ENCODE measurements around the gene SIK3. TPM values are rescaled to one million over a fixed set of nuclear protein-coding genes. Genes with fewer than 3 reads are reported as not detected.

Gene SIK3
- total and polyA plus RNA-seq, 3 experiments from 2014 or later: 33.9 to 48.7 (median 42.8) TPM

- CTCF ChIA-PET: no interaction called here
- H3K9me3 ChIP-seq (ENCODE audit: low read length): no peaks in the 10 kb centered on the region
Observed at GRCh38 chr11:116896211-116896610, 202.0 kb downstream of the SIK3 start.

GRCh38 chr11:116895048-116895757, 203.0 kb downstream of the SIK3 start:
- no peak overlapping the region for H3K4me3 Mint-ChIP-seq
- peaks cover 23 to 30% (median 27%) of the 10 kb centered on the region in 3 donors for H3K4me1 Mint-ChIP-seq
- Histone ChIP-seq H3K27me3 (ENCODE audit: insufficient read depth, low read length, poor library complexity, severe bottlenecking) (no peaks in the 10 kb centered on the region), H3K36me3 (ENCODE audit: insufficient read depth, low read length) (peaks cover 15% of the 10 kb centered on the region), H3K4me3 (ENCODE audit: low read length) (no peak overlapping the region), H3K4me1 (ENCODE audit: insufficient read depth, low read length) (peaks cover 6% of the 10 kb centered on the region), H3K27ac (ENCODE audit: low read depth, low read length) (no peak overlapping the region), H3K9me3 (ENCODE audit: low read length) (no peaks in the 10 kb centered on the region)
- H3K27ac Mint-ChIP-seq: peak overlapping the region; percentile 41 to 96 (median 66)
- CTCF ChIA-PET: interaction anchor here (2.1 kb wide), 1 partner anchor 211 kb away, joined by 7 read pairs; no protein-coding TSS in a partner anchor
- H3K9me3 Mint-ChIP-seq: no peaks in the 10 kb centered on the region
- no peaks in the 10 kb centered on the region for H3K27me3 Mint-ChIP-seq
- peak in 1 of 5 donors; percentile 23 for DNase-seq
- POLR2A ChIA-PET: no interaction called here
- H3K36me3 Mint-ChIP-seq: peaks cover 18 to 72% (median 28%) of the 10 kb centered on the region in 3 donors

More at GRCh38 chr11:116896211-116896610, 202.0 kb downstream of the SIK3 start:
- Mint-ChIP-seq H3K9me3 (no peaks in the 10 kb centered on the region), H3K27ac (peak overlapping the region in 1 of 8 donors; percentile 25), H3K4me1 (peaks cover 19 to 27% (median 24%) of the 10 kb centered on the region in 3 donors), H3K36me3 (peaks cover 22 to 74% (median 33%) of the 10 kb centered on the region in 3 donors), H3K4me3 (no peak overlapping the region), H3K27me3 (peaks cover 0 to 2% of the 10 kb centered on the region in 2 donors)
- no peak overlapping the region for H3K27ac ChIP-seq (ENCODE audit: low read depth, low read length)
- no peak overlapping the region for H3K4me3 ChIP-seq (ENCODE audit: low read length)
- no peaks in the 10 kb centered on the region for H3K27me3 ChIP-seq (ENCODE audit: insufficient read depth, low read length, poor library complexity, severe bottlenecking)
- H3K4me1 ChIP-seq (ENCODE audit: insufficient read depth, low read length): no peaks in the 10 kb centered on the region
- peaks cover 15% of the 10 kb centered on the region for H3K36me3 ChIP-seq (ENCODE audit: insufficient read depth, low read length)
- POLR2A ChIA-PET: no interaction called here
- no peak for DNase-seq

- H3K9me3 Mint-ChIP-seq: no peaks in the 10 kb centered on the region
- no peak for DNase-seq
- H3K4me3 ChIP-seq (ENCODE audit: low read length): no peak overlapping the region
- peak overlapping the region in 6 of 8 donors; percentile 0 to 66 (median 43) for H3K27ac Mint-ChIP-seq
- no peak overlapping the region for H3K4me3 Mint-ChIP-seq
- H3K4me1 Mint-ChIP-seq: peaks cover 25 to 34% (median 29%) of the 10 kb centered on the region in 3 donors
- POLR2A ChIA-PET: interaction anchor here (0.5 kb wide), 1 partner anchor 39 kb away, joined by 6 read pairs; no protein-coding TSS in a partner anchor
- CTCF ChIA-PET: interaction anchor here (0.7 to 2.1 kb wide), 3 partner anchors 10 to 212 kb away, joined by 3 to 7 read pairs (median 5); no protein-coding TSS in a partner anchor
- peaks cover 8 to 65% (median 23%) of the 10 kb centered on the region in 3 donors for H3K36me3 Mint-ChIP-seq
- no peak overlapping the region for H3K27ac ChIP-seq (ENCODE audit: low read depth, low read length)
- no peaks in the 10 kb centered on the region for H3K9me3 ChIP-seq (ENCODE audit: low read length)
- H3K36me3 ChIP-seq (ENCODE audit: insufficient read depth, low read length): peaks cover 15% of the 10 kb centered on the region
- H3K27me3 Mint-ChIP-seq: no peaks in the 10 kb centered on the region
- H3K27me3 ChIP-seq (ENCODE audit: insufficient read depth, low read length, poor library complexity, severe bottlenecking): no peaks in the 10 kb centered on the region
- peaks cover 12% of the 10 kb centered on the region for H3K4me1 ChIP-seq (ENCODE audit: insufficient read depth, low read length)
Observed at GRCh38 chr11:116893906-116894305, 204.3 kb downstream of the SIK3 start.

- H3K4me3 ChIP-seq (ENCODE audit: low read length): no peak overlapping the region
- Mint-ChIP-seq H3K4me3 (no peak overlapping the region), H3K36me3 (peaks cover 8 to 65% (median 23%) of the 10 kb centered on the region in 3 donors), H3K4me1 (peaks cover 27 to 39% (median 34%) of the 10 kb centered on the region in 3 donors), H3K9me3 (no peaks in the 10 kb centered on the region), H3K27ac (peak overlapping the region in 4 of 8 donors; percentile 60 to 94 (median 66)), H3K27me3 (no peaks in the 10 kb centered on the region)
- POLR2A ChIA-PET: no interaction called here
- H3K36me3 ChIP-seq (ENCODE audit: insufficient read depth, low read length): peaks cover 15% of the 10 kb centered on the region
- no peaks in the 10 kb centered on the region for H3K9me3 ChIP-seq (ENCODE audit: low read length)
- H3K27me3 ChIP-seq (ENCODE audit: insufficient read depth, low read length, poor library complexity, severe bottlenecking): no peaks in the 10 kb centered on the region
- H3K27ac ChIP-seq (ENCODE audit: low read depth, low read length): no peak overlapping the region
- peaks cover 12% of the 10 kb centered on the region for H3K4me1 ChIP-seq (ENCODE audit: insufficient read depth, low read length)
- CTCF ChIA-PET: interaction anchor here (0.7 to 2.1 kb wide), 3 partner anchors 10 to 212 kb away, joined by 3 to 7 read pairs (median 5); no protein-coding TSS in a partner anchor
- no peak for DNase-seq
Observed at GRCh38 chr11:116893437-116893836, 204.8 kb downstream of the SIK3 start.

- H3K4me1 ChIP-seq (ENCODE audit: insufficient read depth, low read length): peaks cover 12% of the 10 kb centered on the region
- no peaks in the 10 kb centered on the region for H3K27me3 Mint-ChIP-seq
- ChIA-PET CTCF (no interaction called here), POLR2A (no interaction called here)
- peaks cover 8 to 70% (median 23%) of the 10 kb centered on the region in 3 donors for H3K36me3 Mint-ChIP-seq
- H3K27me3 ChIP-seq (ENCODE audit: insufficient read depth, low read length, poor library complexity, severe bottlenecking): no peaks in the 10 kb centered on the region
- H3K36me3 ChIP-seq (ENCODE audit: insufficient read depth, low read length): peaks cover 15% of the 10 kb centered on the region
- no peak overlapping the region for H3K4me3 ChIP-seq (ENCODE audit: low read length)
- no peak overlapping the region for H3K4me3 Mint-ChIP-seq
- H3K27ac Mint-ChIP-seq: peak overlapping the region in 7 of 8 donors; percentile 33 to 81 (median 55)
- H3K27ac ChIP-seq (ENCODE audit: low read depth, low read length): no peak overlapping the region
- H3K9me3 Mint-ChIP-seq: no peaks in the 10 kb centered on the region
- no peaks in the 10 kb centered on the region for H3K9me3 ChIP-seq (ENCODE audit: low read length)
- DNase-seq: no peak
- peaks cover 27 to 43% (median 39%) of the 10 kb centered on the region in 3 donors for H3K4me1 Mint-ChIP-seq
Observed at GRCh38 chr11:116892374-116892773, 205.9 kb downstream of the SIK3 start.

GRCh38 chr11:116891746-116892145, 206.5 kb downstream of the SIK3 start:
- CTCF ChIA-PET: interaction anchor here (1.2 to 1.9 kb wide), 4 partner anchors 100 to 215 kb away, joined by 3 to 4 read pairs (median 4); partner anchors contain the start of gene APOA5
- Histone ChIP-seq H3K27ac (ENCODE audit: low read depth, low read length) (no peak overlapping the region), H3K36me3 (ENCODE audit: insufficient read depth, low read length) (peaks cover 10% of the 10 kb centered on the region), H3K4me3 (ENCODE audit: low read length) (no peak overlapping the region), H3K27me3 (ENCODE audit: insufficient read depth, low read length, poor library complexity, severe bottlenecking) (no peaks in the 10 kb centered on the region), H3K9me3 (ENCODE audit: low read length) (no peaks in the 10 kb centered on the region), H3K4me1 (ENCODE audit: insufficient read depth, low read length) (peaks cover 12% of the 10 kb centered on the region)
- no peak overlapping the region for H3K4me3 Mint-ChIP-seq
- H3K27me3 Mint-ChIP-seq: no peaks in the 10 kb centered on the region
- peak overlapping the region; percentile 33 to 81 (median 68) for H3K27ac Mint-ChIP-seq
- H3K36me3 Mint-ChIP-seq: peaks cover 8 to 66% (median 23%) of the 10 kb centered on the region in 3 donors
- DNase-seq: no peak
- peaks cover 27 to 43% (median 39%) of the 10 kb centered on the region in 3 donors for H3K4me1 Mint-ChIP-seq
- H3K9me3 Mint-ChIP-seq: no peaks in the 10 kb centered on the region
- POLR2A ChIA-PET: no interaction called here

GRCh38 chr11:116890607-116891006, 207.6 kb downstream of the SIK3 start:
- Mint-ChIP-seq H3K4me1 (peaks cover 27 to 43% (median 39%) of the 10 kb centered on the region in 3 donors), H3K27me3 (no peaks in the 10 kb centered on the region), H3K36me3 (peaks cover 8 to 63% (median 23%) of the 10 kb centered on the region in 3 donors), H3K9me3 (no peaks in the 10 kb centered on the region), H3K27ac (peak overlapping the region; percentile 56 to 91 (median 78)), H3K4me3 (peak overlapping the region in 1 of 7 donors; percentile 23)
- no peak for DNase-seq
- ChIA-PET CTCF (interaction anchor here (0.7 to 1.9 kb wide), 6 partner anchors 11 to 216 kb away, joined by 3 to 4 read pairs (median 4); partner anchors contain the start of gene APOA5), POLR2A (interaction anchor here (1.0 kb wide), 1 partner anchor 208 kb away, joined by 3 read pairs; the partner anchor contains the start of gene SIK3)
- peaks cover 12% of the 10 kb centered on the region for H3K4me1 ChIP-seq (ENCODE audit: insufficient read depth, low read length)
- H3K36me3 ChIP-seq (ENCODE audit: insufficient read depth, low read length): peaks cover 3% of the 10 kb centered on the region
- H3K27me3 ChIP-seq (ENCODE audit: insufficient read depth, low read length, poor library complexity, severe bottlenecking): no peaks in the 10 kb centered on the region
- H3K9me3 ChIP-seq (ENCODE audit: low read length): no peaks in the 10 kb centered on the region
- no peak overlapping the region for H3K27ac ChIP-seq (ENCODE audit: low read depth, low read length)
- H3K4me3 ChIP-seq (ENCODE audit: low read length): no peak overlapping the region

Measured in CD8-positive, alpha-beta memory T cell (primary cell).